MCF 10A (cell line): ENCODE data around the gene RPGRIP1L. TPM values are rescaled to one million over a fixed set of nuclear protein-coding genes. Genes with fewer than 3 reads are reported as not detected.
A peak's percentile ranks its signal among the peaks of the same experiment; 100 is the strongest.

Source experiments
- BruUV-seq: library from RNA; stranded (reverse); fragments of 400-500 nt; replicated peaks from 2 replicates; lab custom pipeline; 2021; lab: Mats Ljungman, UMichigan
- CTCF ChIA-PET: fragments of 300-600 bp; sonication (Branson Sonifier 250); formaldehyde crosslinking; extraction: SDS; loops from one replicate; lab custom pipeline; 2021; ENCODE audit warnings: antibody characterized with exemption, inconsistent platforms; lab: Yijun Ruan, JAX
- POLR2A ChIA-PET: fragments of 300-600, 350-650 bp; sonication (Branson Sonifier 250); formaldehyde crosslinking; extraction: SDS; loops from one replicate; lab custom pipeline; 2020; ENCODE audit warnings: antibody characterized with exemption, inconsistent platforms; lab: Yijun Ruan, JAX
- DNase-seq: peaks from one replicate; pipeline ENCODE4 v3.0.0-alpha.2; 2018; ENCODE audit not compliant: unreplicated experiment
- H3K27ac Mint-ChIP-seq: one replicate; pipeline ENCODE4 v1.8.0; 2022; ENCODE audit warnings: mild to moderate bottlenecking, low read depth, mixed read lengths; ENCODE audit not compliant: unreplicated experiment
- H3K27me3 Mint-ChIP-seq: one replicate; pipeline ENCODE4 v1.8.0; 2022; ENCODE audit warnings: mixed read lengths; ENCODE audit not compliant: insufficient read depth, unreplicated experiment
- H3K36me3 Mint-ChIP-seq: one replicate; pipeline ENCODE4 v1.8.0; 2022; ENCODE audit warnings: mild to moderate bottlenecking, moderate library complexity, mixed read lengths; ENCODE audit not compliant: insufficient read depth, unreplicated experiment
- H3K4me1 Mint-ChIP-seq: one replicate; pipeline ENCODE4 v1.8.0; 2022; ENCODE audit warnings: mixed read lengths; ENCODE audit not compliant: insufficient read depth, unreplicated experiment
- H3K4me3 Mint-ChIP-seq: one replicate; pipeline ENCODE4 v1.8.0; 2022; ENCODE audit warnings: mild to moderate bottlenecking, moderate library complexity, mixed read lengths; ENCODE audit not compliant: unreplicated experiment
- H3K9me3 Mint-ChIP-seq: one replicate; pipeline ENCODE4 v1.8.0; 2022; ENCODE audit warnings: mixed read lengths; ENCODE audit not compliant: unreplicated experiment
- CTCF ChIP-seq: fragments of 200-600 bp; IDR thresholded peaks from one replicate; pipeline ENCODE4 v1.8.0; 2022; ENCODE audit warnings: antibody characterized with exemption, mild to moderate bottlenecking; ENCODE audit not compliant: unreplicated experiment
- intact Hi-C: fragments of 100-400 bp; cut with micrococcal nuclease; formaldehyde crosslinking; loops from 2 replicates; pipeline ENCODE4 v1.14.1; 2022
- total RNA-seq: library from RNA; stranded (reverse); gene quantifications from 2 replicates; pipeline ENCODE4 v1.2.3, GENCODE V29; 2022

RPGRIP1L gene
- total RNA-seq, 1 experiment from 2014 or later = 13.4 TPM

GRCh38 chr16:53614346-53614745 is 89.3 kb downstream of the RPGRIP1L start:
- H3K4me3 Mint-ChIP-seq = no peak overlapping the region
- CTCF ChIA-PET = interaction anchor here (1.0 kb wide), 1 partner anchor 46 kb away, joined by 3 read pairs; no protein-coding TSS in a partner anchor
- intact Hi-C loops = no loop called here
- H3K9me3 Mint-ChIP-seq = no peaks in the 10 kb centered on the region
- no TSS peak for BruUV-seq
- POLR2A ChIA-PET = no interaction called here
- H3K27me3 Mint-ChIP-seq = no peaks in the 10 kb centered on the region
- no peaks in the 10 kb centered on the region for H3K4me1 Mint-ChIP-seq
- DNase-seq = peak; percentile 4
- peaks cover 13% of the 10 kb centered on the region for H3K36me3 Mint-ChIP-seq
- H3K27ac Mint-ChIP-seq = no peak overlapping the region
- no peak for TF ChIP-seq CTCF

GRCh38 chr16:53612003-53612402 is 91.7 kb downstream of the RPGRIP1L start:
- peaks cover 5% of the 10 kb centered on the region for H3K36me3 Mint-ChIP-seq
- BruUV-seq = no TSS peak
- no peak overlapping the region for H3K4me3 Mint-ChIP-seq
- no peaks in the 10 kb centered on the region for H3K4me1 Mint-ChIP-seq
- ChIA-PET CTCF (no interaction called here), POLR2A (no interaction called here)
- no peak for TF ChIP-seq CTCF
- intact Hi-C loops = no loop called here
- no peaks in the 10 kb centered on the region for H3K27me3 Mint-ChIP-seq
- H3K9me3 Mint-ChIP-seq = no peaks in the 10 kb centered on the region
- DNase-seq = no peak
- H3K27ac Mint-ChIP-seq = no peak overlapping the region

GRCh38 chr16:53611179-53611696 is 92.4 kb downstream of the RPGRIP1L start:
- Mint-ChIP-seq H3K4me3 (no peak overlapping the region), H3K4me1 (no peaks in the 10 kb centered on the region), H3K36me3 (peaks cover 7% of the 10 kb centered on the region), H3K9me3 (no peaks in the 10 kb centered on the region), H3K27me3 (no peaks in the 10 kb centered on the region), H3K27ac (no peak overlapping the region)
- CTCF ChIA-PET = no interaction called here
- POLR2A ChIA-PET = no interaction called here
- no peak for TF ChIP-seq CTCF
- no TSS peak for BruUV-seq
- intact Hi-C loops = no loop called here
- no peak for DNase-seq

- no peak for DNase-seq
- peak overlapping the region; percentile 7 for H3K27ac Mint-ChIP-seq
- ChIA-PET CTCF (no interaction called here), POLR2A (no interaction called here)
- H3K4me3 Mint-ChIP-seq = no peak overlapping the region
- H3K36me3 Mint-ChIP-seq = peaks cover 13% of the 10 kb centered on the region
- H3K4me1 Mint-ChIP-seq = no peaks in the 10 kb centered on the region
- no TSS peak for BruUV-seq
- no peak for TF ChIP-seq CTCF
- intact Hi-C loops = no loop called here
- H3K9me3 Mint-ChIP-seq = no peaks in the 10 kb centered on the region
- H3K27me3 Mint-ChIP-seq = no peaks in the 10 kb centered on the region
Measured at GRCh38 chr16:53609536-53609935, 94.1 kb downstream of the RPGRIP1L start.
